Neural progenitor cell (in vitro differentiated cells): ENCODE measurements around the gene STPG4.

Experiments
- CTCF ChIP-seq: fragments of 200-600 bp; sonication (generic); IDR thresholded peaks from 2 replicates; pipeline ENCODE4 v1.5.1; 2017; ENCODE audit warnings: antibody characterized with exemption, mild to moderate bottlenecking
- EZH2 ChIP-seq: fragments of 200-600 bp; sonication (generic); IDR thresholded peaks from 2 replicates; pipeline ENCODE4 v1.6.1; 2017; ENCODE audit warnings: antibody characterized with exemption, mild to moderate bottlenecking, moderate library complexity
- EZH2phosphoT487 ChIP-seq: fragments of 200-600 bp; sonication (generic); IDR thresholded peaks from 2 replicates; pipeline ENCODE4 v1.6.1; 2017; ENCODE audit warnings: antibody characterized with exemption

- TF ChIP-seq CTCF = no peak
- no peak for TF ChIP-seq EZH2
- TF ChIP-seq EZH2phosphoT487 = no peak
Observed at GRCh38 chr2:47177043-47177565, 22.0 kb upstream of the STPG4 start.
